Measurements from ENCODE around the gene UPB1.

UPB1 gene

GRCh38 chr22:24451162-24451561 is 44.0 kb upstream of the UPB1 start:
- no peaks in the 10 kb centered on the region for H3K79me1 ChIP-seq (ENCODE audit: low read depth, low read length)
- H3K18ac ChIP-seq (ENCODE audit: low read length): no peak overlapping the region
- no peak overlapping the region for H2BK12ac ChIP-seq (ENCODE audit: low read length)
- H3K4ac ChIP-seq (ENCODE audit: low read length): no peak overlapping the region
- H3K9ac ChIP-seq (ENCODE audit: low read depth, low read length, poor library complexity): no peak overlapping the region
- H2BK120ac ChIP-seq (ENCODE audit: low read depth, low read length): no peak overlapping the region
- no peak overlapping the region for H2BK15ac ChIP-seq (ENCODE audit: low read length)
- no peak overlapping the region for H3K14ac ChIP-seq (ENCODE audit: low read length)
- peaks cover 0 to 4% (median 2%) of the 10 kb centered on the region in 3 experiments for H3K27me3 ChIP-seq (ENCODE audit: control insufficient read depth in 3 of 3, insufficient read depth in 3 of 3, low read depth in 1 of 3, low read length in 3 of 3)
- H3K27ac ChIP-seq (replicated peaks; ENCODE audit: low read length): no peak overlapping the region
- H3K4me2 ChIP-seq (ENCODE audit: insufficient read depth, low read length, poor library complexity, severe bottlenecking): no peak overlapping the region
- no peaks in the 10 kb centered on the region for H3K9me3 ChIP-seq (replicated peaks in 1 of 2; ENCODE audit: control insufficient read depth in 2 of 2, insufficient read depth in 1 of 2, low read depth in 1 of 2, low read length in 2 of 2)
- H3K4me1 ChIP-seq (ENCODE audit: control insufficient read depth in 2 of 2, insufficient read depth in 1 of 2, low read depth in 1 of 2, low read length in 2 of 2): peaks cover 6 to 7% of the 10 kb centered on the region in 2 donors
- no peak for DNase-seq (ENCODE audit: low spot score)
- H3K4me3 ChIP-seq (ENCODE audit: low read length in 2 of 2): no peak overlapping the region
- H4K91ac ChIP-seq (ENCODE audit: low read depth, low read length, poor library complexity): no peak overlapping the region
- no peak overlapping the region for H2AK5ac ChIP-seq (ENCODE audit: low read depth, low read length)
- H2AFZ ChIP-seq (ENCODE audit: low read length): no peak overlapping the region
- H3K23ac ChIP-seq (ENCODE audit: low read depth, low read length, poor library complexity): no peak overlapping the region
- no peak overlapping the region for H2BK5ac ChIP-seq (ENCODE audit: low read length)
- no peaks in the 10 kb centered on the region for H3K36me3 ChIP-seq (replicated peaks in 1 of 2; ENCODE audit: control insufficient read depth in 2 of 2, insufficient read depth in 2 of 2, low read length in 2 of 2)
- no peak overlapping the region for H4K8ac ChIP-seq (ENCODE audit: low read depth, low read length)

DNA sequence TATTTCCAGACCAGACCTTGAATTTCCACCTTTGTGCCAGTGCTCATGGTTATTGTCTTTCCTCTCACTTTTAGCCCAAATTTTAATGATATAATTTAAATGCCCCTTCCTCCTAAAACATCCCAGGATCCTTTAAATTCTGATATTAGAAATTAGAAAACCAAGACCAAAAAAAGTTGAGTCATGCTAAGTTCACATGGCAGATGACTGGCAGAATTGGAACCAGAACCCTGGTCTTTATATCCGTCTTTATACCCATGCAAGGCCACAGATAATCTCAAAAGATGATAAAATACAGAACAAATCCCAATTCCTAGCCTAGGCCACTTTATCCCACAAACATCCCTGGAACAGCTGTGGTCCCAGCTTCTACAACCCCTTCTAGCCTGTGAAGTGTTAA is 41.3 kb upstream of the UPB1 start:
- no peak overlapping the region for H2AFZ ChIP-seq (ENCODE audit: low read length)
- no peak overlapping the region for H2BK5ac ChIP-seq (ENCODE audit: low read length)
- no peaks in the 10 kb centered on the region for H3K36me3 ChIP-seq (replicated peaks in 1 of 2; ENCODE audit: control insufficient read depth in 2 of 2, insufficient read depth in 2 of 2, low read length in 2 of 2)
- no peak overlapping the region for H2BK120ac ChIP-seq (ENCODE audit: low read depth, low read length)
- DNase-seq (ENCODE audit: low spot score): no peak
- WGBS, 2 donors (ENCODE audit: extremely low coverage in 2 of 2, insufficient read length in 2 of 2, insufficient replicate concordance in 1 of 2): no CpG with 5 or more reads among the region's 1 CpG
- H3K9me3 ChIP-seq (replicated peaks in 1 of 2; ENCODE audit: control insufficient read depth in 2 of 2, insufficient read depth in 1 of 2, low read depth in 1 of 2, low read length in 2 of 2): no peaks in the 10 kb centered on the region
- no peak overlapping the region for H3K4ac ChIP-seq (ENCODE audit: low read length)
- H3K79me1 ChIP-seq (ENCODE audit: low read depth, low read length): no peaks in the 10 kb centered on the region
- H3K14ac ChIP-seq (ENCODE audit: low read length): no peak overlapping the region
- no peak overlapping the region for H4K8ac ChIP-seq (ENCODE audit: low read depth, low read length)
- H3K4me2 ChIP-seq (ENCODE audit: insufficient read depth, low read length, poor library complexity, severe bottlenecking): no peak overlapping the region
- peaks cover 1 to 5% of the 10 kb centered on the region in 2 donors for H3K4me1 ChIP-seq (ENCODE audit: control insufficient read depth in 2 of 2, insufficient read depth in 1 of 2, low read depth in 1 of 2, low read length in 2 of 2)
- no peak overlapping the region for H3K4me3 ChIP-seq (ENCODE audit: low read length in 2 of 2)
- H3K23ac ChIP-seq (ENCODE audit: low read depth, low read length, poor library complexity): no peak overlapping the region
- no peak overlapping the region for H2AK5ac ChIP-seq (ENCODE audit: low read depth, low read length)
- no peak overlapping the region for H3K27ac ChIP-seq (replicated peaks; ENCODE audit: low read length)
- H3K27me3 ChIP-seq (ENCODE audit: control insufficient read depth in 3 of 3, insufficient read depth in 3 of 3, low read depth in 1 of 3, low read length in 3 of 3): peaks cover 0 to 4% (median 2%) of the 10 kb centered on the region in 3 experiments
- H3K9ac ChIP-seq (ENCODE audit: low read depth, low read length, poor library complexity): no peak overlapping the region
- no peak overlapping the region for H3K18ac ChIP-seq (ENCODE audit: low read length)
- H2BK15ac ChIP-seq (ENCODE audit: low read length): no peak overlapping the region
- H4K91ac ChIP-seq (ENCODE audit: low read depth, low read length, poor library complexity): no peak overlapping the region
- no peak overlapping the region for H2BK12ac ChIP-seq (ENCODE audit: low read length)

GRCh38 chr22:24455039-24455438 is 40.1 kb upstream of the UPB1 start:
- Histone ChIP-seq H3K9ac (ENCODE audit: low read depth, low read length, poor library complexity) (no peak overlapping the region), H4K91ac (ENCODE audit: low read depth, low read length, poor library complexity) (no peak overlapping the region), H3K23ac (ENCODE audit: low read depth, low read length, poor library complexity) (no peak overlapping the region), H3K14ac (ENCODE audit: low read length) (no peak overlapping the region), H3K4me3 (ENCODE audit: low read length in 2 of 2) (no peak overlapping the region), H3K4me2 (ENCODE audit: insufficient read depth, low read length, poor library complexity, severe bottlenecking) (no peak overlapping the region), H2AFZ (ENCODE audit: low read length) (no peak overlapping the region), H3K36me3 (replicated peaks in 1 of 2; ENCODE audit: control insufficient read depth in 2 of 2, insufficient read depth in 2 of 2, low read length in 2 of 2) (no peaks in the 10 kb centered on the region), H3K9me3 (replicated peaks in 1 of 2; ENCODE audit: control insufficient read depth in 2 of 2, insufficient read depth in 1 of 2, low read depth in 1 of 2, low read length in 2 of 2) (no peaks in the 10 kb centered on the region), H3K27ac (replicated peaks; ENCODE audit: low read length) (no peak overlapping the region), H3K4me1 (ENCODE audit: control insufficient read depth in 2 of 2, insufficient read depth in 1 of 2, low read depth in 1 of 2, low read length in 2 of 2) (peaks cover 1 to 5% of the 10 kb centered on the region in 2 donors), H2BK15ac (ENCODE audit: low read length) (no peak overlapping the region), H3K79me1 (ENCODE audit: low read depth, low read length) (no peaks in the 10 kb centered on the region), H4K8ac (ENCODE audit: low read depth, low read length) (no peak overlapping the region), H2BK5ac (ENCODE audit: low read length) (no peak overlapping the region), H2BK120ac (ENCODE audit: low read depth, low read length) (no peak overlapping the region), H3K27me3 (ENCODE audit: control insufficient read depth in 3 of 3, insufficient read depth in 3 of 3, low read depth in 1 of 3, low read length in 3 of 3) (peaks cover 0 to 4% (median 0%) of the 10 kb centered on the region in 3 experiments), H2BK12ac (ENCODE audit: low read length) (no peak overlapping the region), H3K4ac (ENCODE audit: low read length) (no peak overlapping the region), H3K18ac (ENCODE audit: low read length) (peak overlapping the region; percentile 42), H2AK5ac (ENCODE audit: low read depth, low read length) (no peak overlapping the region)
- whole genome bisulfite sequencing, 2 donors (ENCODE audit: extremely low coverage in 2 of 2, insufficient read length in 2 of 2, insufficient replicate concordance in 1 of 2): no CpG with 5 or more reads among the region's 4 CpGs
- DNase-seq (ENCODE audit: low spot score): no peak

- no peaks in the 10 kb centered on the region for H3K36me3 ChIP-seq (replicated peaks in 1 of 2; ENCODE audit: control insufficient read depth in 2 of 2, insufficient read depth in 2 of 2, low read length in 2 of 2)
- peaks cover 0 to 3% of the 10 kb centered on the region in 2 donors for H3K4me1 ChIP-seq (ENCODE audit: control insufficient read depth in 2 of 2, insufficient read depth in 1 of 2, low read depth in 1 of 2, low read length in 2 of 2)
- no peak overlapping the region for H4K8ac ChIP-seq (ENCODE audit: low read depth, low read length)
- H2BK120ac ChIP-seq (ENCODE audit: low read depth, low read length): no peak overlapping the region
- H3K9me3 ChIP-seq (replicated peaks in 1 of 2; ENCODE audit: control insufficient read depth in 2 of 2, insufficient read depth in 1 of 2, low read depth in 1 of 2, low read length in 2 of 2): no peaks in the 10 kb centered on the region
- no peak overlapping the region for H3K9ac ChIP-seq (ENCODE audit: low read depth, low read length, poor library complexity)
- no peak overlapping the region for H3K4ac ChIP-seq (ENCODE audit: low read length)
- no peak overlapping the region for H3K27ac ChIP-seq (replicated peaks; ENCODE audit: low read length)
- WGBS, 2 donors (ENCODE audit: extremely low coverage in 2 of 2, insufficient read length in 2 of 2, insufficient replicate concordance in 1 of 2): no CpG with 5 or more reads among the region's 9 CpGs
- H3K27me3 ChIP-seq (ENCODE audit: control insufficient read depth in 3 of 3, insufficient read depth in 3 of 3, low read depth in 1 of 3, low read length in 3 of 3): peaks cover 0 to 4% (median 0%) of the 10 kb centered on the region in 3 experiments
- H3K14ac ChIP-seq (ENCODE audit: low read length): no peak overlapping the region
- no peak overlapping the region for H2BK5ac ChIP-seq (ENCODE audit: low read length)
- no peak overlapping the region for H3K4me2 ChIP-seq (ENCODE audit: insufficient read depth, low read length, poor library complexity, severe bottlenecking)
- no peak for DNase-seq (ENCODE audit: low spot score)
- H3K23ac ChIP-seq (ENCODE audit: low read depth, low read length, poor library complexity): no peak overlapping the region
- no peak overlapping the region for H2AFZ ChIP-seq (ENCODE audit: low read length)
- H2BK15ac ChIP-seq (ENCODE audit: low read length): no peak overlapping the region
- H4K91ac ChIP-seq (ENCODE audit: low read depth, low read length, poor library complexity): no peak overlapping the region
- no peak overlapping the region for H2BK12ac ChIP-seq (ENCODE audit: low read length)
- no peaks in the 10 kb centered on the region for H3K79me1 ChIP-seq (ENCODE audit: low read depth, low read length)
- H2AK5ac ChIP-seq (ENCODE audit: low read depth, low read length): no peak overlapping the region
- H3K18ac ChIP-seq (ENCODE audit: low read length): no peak overlapping the region
- H3K4me3 ChIP-seq (ENCODE audit: low read length in 2 of 2): no peak overlapping the region
Observed at GRCh38 chr22:24455751-24456426, 39.2 kb upstream of the UPB1 start.
